CD4-positive, alpha-beta memory T cell (primary cell): ENCODE data around the gene CXXC4. TPM values are rescaled to one million over a fixed set of nuclear protein-coding genes. Genes with fewer than 3 reads are reported as not detected.

Experiments used
- CTCF ChIA-PET: fragments of 350-600 bp; sonication (Branson Sonifier 250); formaldehyde crosslinking; loops from one replicate; lab custom pipeline; 2021; ENCODE audit warnings: inconsistent platforms; ENCODE audit not compliant: partially characterized antibody; lab: Charles Lee
- POLR2A ChIA-PET: fragments of 350-600 bp; sonication (Branson Sonifier 250); formaldehyde crosslinking; loops from one replicate; lab custom pipeline; 2021; ENCODE audit not compliant: partially characterized antibody; lab: Charles Lee
- DNase-seq, 5 donors: peaks; one replicate each; pipeline versions ENCODE4 v3.0.0 to v3.0.0-alpha.2; 2020 to 2022; ENCODE audit warnings: mixed read lengths in 1 of 5
- H3K27ac ChIP-seq: one replicate; pipeline ENCODE4 v1.7.0; 2013; ENCODE audit warnings: low read depth, low read length
- H3K27me3 ChIP-seq: 2 replicates; pipeline ENCODE4 v1.7.0; 2013; ENCODE audit warnings: mild to moderate bottlenecking, low read length, moderate library complexity; ENCODE audit not compliant: insufficient read depth
- H3K36me3 ChIP-seq: 2 replicates; pipeline ENCODE4 v1.7.0; 2013; ENCODE audit warnings: mild to moderate bottlenecking, low read length, moderate library complexity; ENCODE audit not compliant: insufficient read depth
- H3K4me1 ChIP-seq: 2 replicates; pipeline ENCODE4 v1.7.0; 2013; ENCODE audit warnings: mild to moderate bottlenecking, low read length, moderate library complexity; ENCODE audit not compliant: insufficient read depth
- H3K4me3 ChIP-seq, 2 donors: one replicate each; pipeline ENCODE4 v1.7.0; 2013; ENCODE audit warnings: low read length in 2 of 2, mild to moderate bottlenecking in 1 of 2
- H3K9me3 ChIP-seq, 2 donors: one replicate each; pipeline ENCODE4 v1.7.0; 2013; ENCODE audit warnings: low read length in 2 of 2, control low read depth in 1 of 2; ENCODE audit not compliant: control insufficient read depth in 1 of 2
- H3K27ac Mint-ChIP-seq, 7 donors: one replicate each; pipeline ENCODE4 v1.8.0; 2020 to 2021; ENCODE audit warnings: mixed read lengths in 7 of 7, mild to moderate bottlenecking in 6 of 7, inconsistent platforms in 3 of 7, moderate library complexity in 3 of 7
- H3K27me3 Mint-ChIP-seq, 2 donors: one replicate each; pipeline ENCODE4 v1.8.0; 2020 to 2021; ENCODE audit warnings: mixed read lengths in 2 of 2
- H3K36me3 Mint-ChIP-seq, 2 donors: one replicate each; pipeline ENCODE4 v1.8.0; 2020 to 2021; ENCODE audit warnings: mixed read lengths in 2 of 2, inconsistent platforms in 1 of 2, mild to moderate bottlenecking in 1 of 2
- H3K4me1 Mint-ChIP-seq, 4 donors: one replicate each; pipeline ENCODE4 v1.8.0; 2020 to 2021; ENCODE audit warnings: mixed read lengths in 4 of 4, mild to moderate bottlenecking in 1 of 4
- H3K4me3 Mint-ChIP-seq, 8 donors: one replicate each; pipeline ENCODE4 v1.8.0; 2020 to 2021; ENCODE audit warnings: mixed read lengths in 8 of 8, mild to moderate bottlenecking in 7 of 8, moderate library complexity in 6 of 8, inconsistent platforms in 3 of 8
- H3K9me3 Mint-ChIP-seq, 8 donors: one replicate each; pipeline ENCODE4 v1.8.0; 2020 to 2021; ENCODE audit warnings: mixed read lengths in 8 of 8, mild to moderate bottlenecking in 5 of 8, inconsistent platforms in 3 of 8, moderate library complexity in 1 of 8
- intact Hi-C: fragments of 100-400 bp; cut with micrococcal nuclease; formaldehyde crosslinking; loops from one replicate; pipeline ENCODE4 v1.15.1; 2023
- polyA plus RNA-seq, 2 donors: library from polyadenylated mRNA; unstranded; fragments of 300-500 nt; fragmentation: Illumina TruSeq; gene quantifications; one replicate each; pipeline ENCODE4 v1.2.3, GENCODE V29; 2021
- total RNA-seq, 2 experiments: library from RNA; stranded (reverse); gene quantifications; one replicate each; pipeline ENCODE4 v1.2.3, GENCODE V29; 2021

CXXC4 gene
- total and polyA plus RNA-seq, 4 experiments from 2014 or later, result 0.08 to 0.12 TPM; not detected in 2

DNA sequence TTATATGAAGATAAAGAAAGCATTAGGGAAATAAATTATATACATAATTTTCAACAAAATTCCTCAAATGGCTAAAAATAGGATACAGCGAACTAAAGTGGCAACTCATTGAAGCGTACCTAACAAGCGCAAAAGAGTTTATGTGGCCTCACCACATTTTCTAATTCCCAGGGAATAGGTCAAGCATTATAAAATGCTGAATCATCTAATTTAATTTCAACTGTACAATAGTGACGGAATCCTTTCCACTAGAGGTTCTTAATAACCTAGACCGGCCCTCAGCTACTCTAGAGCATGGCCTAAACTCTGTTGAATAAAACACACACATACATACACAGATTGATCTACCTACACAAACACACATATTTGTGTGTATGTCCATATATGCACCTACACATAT lies 29.1 kb downstream of the CXXC4 start:
- intact Hi-C loops, result no loop called here
- H3K27ac ChIP-seq, result no peak overlapping the region
- Mint-ChIP-seq H3K4me1 (no peaks in the 10 kb centered on the region), H3K4me3 (no peak overlapping the region), H3K36me3 (no peaks in the 10 kb centered on the region), H3K9me3 (no peaks in the 10 kb centered on the region), H3K27me3 (peaks cover 0 to 3% of the 10 kb centered on the region in 2 donors), H3K27ac (no peak overlapping the region)
- CTCF ChIA-PET, result no interaction called here
- no peak for DNase-seq
- H3K9me3 ChIP-seq, result no peaks in the 10 kb centered on the region
- no peak overlapping the region for H3K4me3 ChIP-seq
- no peaks in the 10 kb centered on the region for H3K4me1 ChIP-seq
- H3K36me3 ChIP-seq, result no peaks in the 10 kb centered on the region
- POLR2A ChIA-PET, result no interaction called here
- no peaks in the 10 kb centered on the region for H3K27me3 ChIP-seq

DNA sequence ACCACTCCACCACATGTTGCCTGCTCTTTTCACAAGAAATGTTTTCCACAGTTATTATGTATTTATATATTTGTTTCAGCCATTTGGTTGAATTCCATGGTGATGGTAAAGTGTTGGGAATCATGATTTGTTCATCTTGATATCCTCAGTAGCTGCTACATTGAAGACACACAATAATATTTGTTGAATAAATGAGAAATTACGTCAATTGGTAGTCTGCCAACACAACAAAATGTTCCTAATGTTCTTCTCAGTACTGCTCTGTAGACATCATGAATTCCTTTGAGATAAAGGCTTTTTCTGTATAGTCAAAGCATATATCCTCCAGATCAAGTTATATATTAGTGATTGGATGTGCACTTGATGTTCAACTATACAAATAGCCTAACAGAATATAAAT lies 29.5 kb downstream of the CXXC4 start:
- Histone ChIP-seq H3K9me3 (no peaks in the 10 kb centered on the region), H3K27ac (no peak overlapping the region), H3K4me3 (no peak overlapping the region), H3K4me1 (no peaks in the 10 kb centered on the region), H3K27me3 (no peaks in the 10 kb centered on the region), H3K36me3 (no peaks in the 10 kb centered on the region)
- Mint-ChIP-seq H3K4me3 (no peak overlapping the region), H3K36me3 (no peaks in the 10 kb centered on the region), H3K4me1 (no peaks in the 10 kb centered on the region), H3K27me3 (peaks cover 0 to 1% of the 10 kb centered on the region in 2 donors), H3K27ac (no peak overlapping the region), H3K9me3 (no peaks in the 10 kb centered on the region)
- POLR2A ChIA-PET, result no interaction called here
- intact Hi-C loops, result no loop called here
- no peak for DNase-seq
- CTCF ChIA-PET, result no interaction called here

DNA sequence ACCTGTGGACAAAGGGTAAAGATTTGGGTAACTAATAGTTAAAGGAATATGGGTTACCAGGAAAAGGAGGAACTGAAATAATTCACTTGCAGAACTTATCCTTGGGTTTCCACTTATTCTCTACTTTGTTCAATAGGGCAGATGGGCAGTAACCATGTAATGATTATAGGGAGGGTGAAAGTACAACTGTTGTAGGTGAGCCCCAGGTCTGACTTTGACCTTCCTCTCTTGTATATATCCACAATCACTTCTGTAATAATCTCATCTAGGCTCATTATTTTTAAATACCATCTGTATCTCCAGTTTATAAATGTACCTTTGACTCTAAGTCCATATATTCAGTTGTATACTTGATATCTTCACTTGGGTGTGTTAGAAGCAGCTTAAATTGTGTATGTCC lies 32.1 kb downstream of the CXXC4 start:
- no peak overlapping the region for H3K27ac ChIP-seq
- no peak for DNase-seq
- H3K4me1 Mint-ChIP-seq, result no peaks in the 10 kb centered on the region
- peaks cover 0 to 3% (median 0%) of the 10 kb centered on the region in 8 donors for H3K9me3 Mint-ChIP-seq
- H3K4me3 ChIP-seq, result no peak overlapping the region
- H3K9me3 ChIP-seq, result no peaks in the 10 kb centered on the region
- intact Hi-C loops, result no loop called here
- no peak overlapping the region for H3K4me3 Mint-ChIP-seq
- no peaks in the 10 kb centered on the region for H3K36me3 Mint-ChIP-seq
- H3K36me3 ChIP-seq, result no peaks in the 10 kb centered on the region
- ChIA-PET POLR2A (no interaction called here), CTCF (no interaction called here)
- H3K27ac Mint-ChIP-seq, result no peak overlapping the region
- H3K27me3 Mint-ChIP-seq, result no peaks in the 10 kb centered on the region
- H3K27me3 ChIP-seq, result no peaks in the 10 kb centered on the region
- no peaks in the 10 kb centered on the region for H3K4me1 ChIP-seq

DNA sequence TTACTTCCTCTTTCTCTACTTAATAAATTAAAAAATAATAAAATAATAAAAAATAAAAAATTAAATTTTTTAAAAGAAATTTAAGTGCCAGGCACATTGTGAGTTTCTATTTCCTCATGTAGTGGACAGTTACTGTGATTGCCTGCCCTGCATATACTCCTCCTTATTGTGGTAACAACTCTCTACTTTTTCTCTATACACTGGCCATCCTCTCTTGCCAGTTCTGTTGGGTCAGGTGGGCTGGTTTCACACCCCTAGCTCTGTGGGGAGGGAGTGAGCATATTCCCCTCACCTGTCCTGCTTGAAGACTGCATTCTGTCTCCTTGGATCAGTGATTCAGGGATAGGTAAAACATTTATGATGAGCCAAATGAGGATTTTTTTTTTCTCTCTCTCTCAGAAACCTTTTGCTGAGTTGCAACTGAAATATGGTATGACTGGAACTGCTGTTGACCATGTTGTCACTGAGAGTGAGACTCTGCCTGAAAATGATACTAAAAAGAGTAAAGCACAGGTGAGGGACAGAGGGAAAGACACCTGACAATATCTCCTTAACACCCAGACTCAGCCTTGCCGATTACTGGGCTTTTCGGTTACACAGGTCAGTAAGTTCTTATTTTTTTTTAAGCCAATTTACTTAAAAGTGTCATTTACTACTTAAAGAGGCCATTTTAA lies 37.2 kb downstream of the CXXC4 start:
- no peak overlapping the region for H3K27ac Mint-ChIP-seq
- CTCF ChIA-PET, result no interaction called here
- H3K4me1 Mint-ChIP-seq, result no peaks in the 10 kb centered on the region
- H3K9me3 Mint-ChIP-seq, result peaks cover 0 to 4% (median under 1%) of the 10 kb centered on the region in 8 donors
- Histone ChIP-seq H3K36me3 (no peaks in the 10 kb centered on the region), H3K27ac (no peak overlapping the region), H3K9me3 (no peaks in the 10 kb centered on the region), H3K4me3 (no peak overlapping the region), H3K27me3 (no peaks in the 10 kb centered on the region), H3K4me1 (no peaks in the 10 kb centered on the region)
- DNase-seq, result no peak
- POLR2A ChIA-PET, result no interaction called here
- H3K4me3 Mint-ChIP-seq, result no peak overlapping the region
- intact Hi-C loops, result no loop called here
- H3K36me3 Mint-ChIP-seq, result no peaks in the 10 kb centered on the region
- peaks cover 0 to 2% of the 10 kb centered on the region in 2 donors for H3K27me3 Mint-ChIP-seq

DNA sequence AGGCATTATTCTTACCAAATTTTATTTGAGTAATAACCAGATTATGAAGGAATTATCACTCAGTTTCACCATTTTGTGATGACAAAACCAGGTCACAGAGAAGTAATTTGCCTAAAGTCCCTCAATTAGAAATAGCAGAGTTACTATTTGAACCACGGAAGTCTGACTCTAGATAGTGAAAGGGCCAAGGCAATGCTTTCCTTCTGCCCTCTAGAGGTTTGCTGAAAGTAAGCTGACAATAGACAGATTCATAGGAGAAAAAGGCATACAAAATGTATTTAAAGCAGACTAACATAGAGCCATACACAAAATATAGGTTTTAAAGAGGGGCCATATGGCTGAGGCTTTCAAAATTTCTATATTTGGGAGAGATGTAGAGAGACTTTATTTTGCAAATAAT lies 43.1 kb downstream of the CXXC4 start:
- Histone ChIP-seq H3K4me3 (no peak overlapping the region), H3K4me1 (no peaks in the 10 kb centered on the region), H3K9me3 (no peaks in the 10 kb centered on the region), H3K27ac (no peak overlapping the region), H3K27me3 (no peaks in the 10 kb centered on the region), H3K36me3 (no peaks in the 10 kb centered on the region)
- ChIA-PET POLR2A (no interaction called here), CTCF (no interaction called here)
- no peak overlapping the region for H3K4me3 Mint-ChIP-seq
- no peak for DNase-seq
- H3K27me3 Mint-ChIP-seq, result peaks cover 0 to 2% of the 10 kb centered on the region in 2 donors
- H3K9me3 Mint-ChIP-seq, result peaks cover 0 to 3% (median 0%) of the 10 kb centered on the region in 8 donors
- no peak overlapping the region for H3K27ac Mint-ChIP-seq
- intact Hi-C loops, result no loop called here
- H3K36me3 Mint-ChIP-seq, result no peaks in the 10 kb centered on the region
- no peaks in the 10 kb centered on the region for H3K4me1 Mint-ChIP-seq

DNA sequence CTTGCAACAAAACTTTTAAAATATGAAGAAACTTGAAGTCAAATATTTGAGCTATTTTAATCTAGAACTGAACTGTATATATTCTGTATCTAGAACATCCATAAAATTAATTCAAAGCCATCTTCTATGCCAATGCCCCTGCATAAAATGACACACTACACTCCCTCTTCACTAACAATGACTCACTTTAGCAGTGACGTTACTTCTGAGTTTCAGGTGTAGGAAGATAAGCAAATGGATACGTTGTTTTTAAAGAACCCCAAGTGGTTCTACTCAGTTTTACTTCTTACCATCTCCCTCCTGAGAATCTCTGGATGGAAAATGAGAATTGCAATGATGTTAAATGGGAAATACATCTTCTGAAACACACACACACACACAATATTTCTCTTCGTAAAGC lies 45.2 kb downstream of the CXXC4 start:
- Mint-ChIP-seq H3K9me3 (peaks cover 0 to 2% (median 0%) of the 10 kb centered on the region in 8 donors), H3K36me3 (no peaks in the 10 kb centered on the region), H3K27ac (no peak overlapping the region), H3K27me3 (no peaks in the 10 kb centered on the region), H3K4me1 (no peaks in the 10 kb centered on the region), H3K4me3 (no peak overlapping the region)
- Histone ChIP-seq H3K4me3 (no peak overlapping the region), H3K9me3 (no peaks in the 10 kb centered on the region), H3K4me1 (no peaks in the 10 kb centered on the region), H3K27me3 (no peaks in the 10 kb centered on the region), H3K27ac (no peak overlapping the region), H3K36me3 (no peaks in the 10 kb centered on the region)
- DNase-seq, result no peak
- POLR2A ChIA-PET, result no interaction called here
- CTCF ChIA-PET, result no interaction called here
- intact Hi-C loops, result no loop called here

DNA sequence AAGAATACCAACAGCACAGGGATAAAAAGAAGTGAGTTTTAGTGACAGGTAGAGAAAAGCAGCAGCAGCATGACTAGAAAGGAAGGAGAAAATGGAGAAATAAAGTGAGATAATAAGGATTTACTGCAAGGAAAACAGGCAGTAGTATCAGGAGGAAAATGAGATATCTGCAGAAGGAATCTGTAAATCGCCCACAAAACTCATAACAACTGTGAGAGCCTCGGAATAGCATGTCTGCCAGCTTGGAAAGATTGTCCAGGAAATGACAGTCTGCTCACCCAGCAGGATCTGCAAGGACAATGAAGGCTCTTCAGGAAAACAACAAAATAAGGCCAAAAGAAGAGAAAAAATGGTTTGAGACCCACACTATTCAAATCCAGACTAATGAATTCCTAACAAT lies 47.4 kb downstream of the CXXC4 start:
- CTCF ChIA-PET, result no interaction called here
- H3K36me3 ChIP-seq, result no peaks in the 10 kb centered on the region
- Mint-ChIP-seq H3K36me3 (no peaks in the 10 kb centered on the region), H3K27ac (no peak overlapping the region), H3K4me3 (no peak overlapping the region), H3K4me1 (no peaks in the 10 kb centered on the region), H3K9me3 (no peaks in the 10 kb centered on the region), H3K27me3 (no peaks in the 10 kb centered on the region)
- no peak overlapping the region for H3K27ac ChIP-seq
- intact Hi-C loops, result no loop called here
- POLR2A ChIA-PET, result no interaction called here
- no peak overlapping the region for H3K4me3 ChIP-seq
- H3K9me3 ChIP-seq, result no peaks in the 10 kb centered on the region
- no peaks in the 10 kb centered on the region for H3K4me1 ChIP-seq
- H3K27me3 ChIP-seq, result no peaks in the 10 kb centered on the region
- no peak for DNase-seq
